B cell (primary cell): ENCODE data around the gene RALGAPB. TPM values are rescaled to one million over a fixed set of nuclear protein-coding genes. Genes with fewer than 3 reads are reported as not detected.

Experiments
- ATAC-seq: fragments of 200-7000 bp; cut with Tn5 transposase; one replicate; pipeline ENCODE4 v1.10.0; 2021; ENCODE audit warnings: low read depth, mild to moderate bottlenecking, moderate number of reproducible peaks, moderate library complexity
- CTCF ChIA-PET: fragments of 350-600 bp; sonication (Branson Sonifier 250); formaldehyde crosslinking; loops from one replicate; lab custom pipeline; 2021; ENCODE audit warnings: antibody characterized with exemption, inconsistent platforms; lab: Charles Lee
- POLR2A ChIA-PET: fragments of 350-600 bp; sonication (Branson Sonifier 250); formaldehyde crosslinking; loops from one replicate; lab custom pipeline; 2021; ENCODE audit warnings: antibody characterized with exemption; lab: Charles Lee
- DNase-seq: peaks from one replicate; pipeline ENCODE4 v3.0.0; 2013
- H2AFZ ChIP-seq: 2 replicates; pipeline ENCODE4 v1.6.1; 2012; ENCODE audit warnings: mild to moderate bottlenecking, low read depth, low read length; ENCODE audit not compliant: insufficient read depth, poor library complexity, severe bottlenecking
- H3K27ac ChIP-seq, 2 donors: 1 replicate in 1 of 2; 2 replicates in 1 of 2; pipeline ENCODE4 v1.5.1; 2012 to 2013; ENCODE audit warnings: low read length in 2 of 2, mild to moderate bottlenecking in 2 of 2, moderate library complexity in 1 of 2
- H3K27me3 ChIP-seq, 4 experiments: fragments of 200-600 bp in 1 of 4; sonication (generic) in 1 of 4; replicated peaks in 1 of 4; 1 replicate in 2 of 4; 2 replicates in 2 of 4; pipeline versions ENCODE4 v1.6.1 to v1.7.0; 2013 to 2016; ENCODE audit warnings: low read length in 3 of 4, mild to moderate bottlenecking in 2 of 4, mixed read lengths in 1 of 4, moderate library complexity in 1 of 4; ENCODE audit not compliant: insufficient read depth in 4 of 4, control insufficient read depth in 3 of 4; ENCODE audit errors: control extremely low read depth in 1 of 4
- H3K36me3 ChIP-seq, 2 experiments: replicated peaks in 1 of 2; 1 replicate in 1 of 2; 2 replicates in 1 of 2; pipeline versions ENCODE4 v1.6.1 to v1.7.1; 2013; ENCODE audit warnings: low read length in 1 of 2; ENCODE audit not compliant: insufficient read depth in 2 of 2, control insufficient read depth in 1 of 2; ENCODE audit errors: control extremely low read depth in 1 of 2, extremely low read depth in 1 of 2
- H3K4me1 ChIP-seq, 2 donors: fragments of 200-600 bp in 1 of 2; sonication (generic) in 1 of 2; 1 replicate in 1 of 2; 2 replicates in 1 of 2; pipeline versions ENCODE4 v1.5.1 to v1.6.1; 2013 to 2017; ENCODE audit warnings: low read length in 2 of 2; ENCODE audit not compliant: control insufficient read depth in 2 of 2, insufficient read depth in 2 of 2
- H3K4me2 ChIP-seq: replicated peaks from 2 replicates; pipeline ENCODE3; 2012; ENCODE audit warnings: mild to moderate bottlenecking, low read depth, low read length; ENCODE audit not compliant: poor library complexity, severe bottlenecking
- H3K4me3 ChIP-seq, 5 experiments: fragments of 200-600 bp in 1 of 5; sonication (generic) in 1 of 5; 1 replicate in 3 of 5; 2 replicates in 2 of 5; pipeline versions ENCODE4 v1.5.1 to v1.7.0; 2011 to 2016; ENCODE audit warnings: low read length in 4 of 5, mild to moderate bottlenecking in 4 of 5, low read depth in 2 of 5, control low read depth in 1 of 5, moderate library complexity in 1 of 5; ENCODE audit not compliant: insufficient read depth in 1 of 5; ENCODE audit errors: control extremely low read depth in 1 of 5, extremely low read depth in 1 of 5
- H3K79me2 ChIP-seq: fragments of 200-600 bp; sonication (generic); one replicate; pipeline ENCODE4 v1.6.0; 2016; ENCODE audit warnings: low read length; ENCODE audit not compliant: control insufficient read depth, insufficient read depth
- H3K9ac ChIP-seq: fragments of 200-600 bp; sonication (generic); 2 replicates; pipeline ENCODE4 v1.6.1; 2017; ENCODE audit warnings: mild to moderate bottlenecking, low read length, moderate library complexity
- H3K9me3 ChIP-seq, 3 donors: one replicate each; pipeline versions ENCODE4 v1.6.1 to v1.7.1; 2013; ENCODE audit warnings: low read length in 2 of 3; ENCODE audit not compliant: control insufficient read depth in 2 of 3, insufficient read depth in 1 of 3; ENCODE audit errors: control extremely low read depth in 1 of 3
- H4K20me1 ChIP-seq: 2 replicates; pipeline ENCODE4 v1.6.0; 2012; ENCODE audit warnings: mild to moderate bottlenecking, low read length; ENCODE audit not compliant: insufficient read depth, control insufficient read depth, poor library complexity, severe bottlenecking
- H3K27ac Mint-ChIP-seq: one replicate; pipeline ENCODE4 v1.8.0; 2021; ENCODE audit warnings: mixed read lengths
- H3K27me3 Mint-ChIP-seq: one replicate; pipeline ENCODE4 v1.8.0; 2021; ENCODE audit warnings: mixed read lengths
- H3K4me1 Mint-ChIP-seq: one replicate; pipeline ENCODE4 v1.8.0; 2021; ENCODE audit warnings: mixed read lengths
- H3K4me3 Mint-ChIP-seq: one replicate; pipeline ENCODE4 v1.8.0; 2021; ENCODE audit warnings: mixed read lengths
- H3K9me3 Mint-ChIP-seq: one replicate; pipeline ENCODE4 v1.8.0; 2022; ENCODE audit warnings: mixed read lengths; ENCODE audit not compliant: insufficient read depth
- EZH2 ChIP-seq: IDR thresholded peaks from 2 replicates; pipeline ENCODE4 v1.6.1; 2012; ENCODE audit warnings: borderline replicate concordance, low read depth, mild to moderate bottlenecking, moderate library complexity, low read length; ENCODE audit not compliant: insufficient read depth, poor library complexity, severe bottlenecking
- WGBS: methylation state at CpG from one replicate; pipeline ENCODE4 v1.1.5; 2013; ENCODE audit warnings: missing lambda C conversion rate; ENCODE audit not compliant: insufficient coverage; 5-methylcytosine and 5-hydroxymethylcytosine counted together
- intact Hi-C: fragments of 100-400 bp; cut with micrococcal nuclease; formaldehyde crosslinking; loops from one replicate; pipeline ENCODE4 v1.10.0; 2022
- polyA plus RNA-seq: library from polyadenylated mRNA; depleted of rRNA; stranded (reverse); fragments of >200 nt; gene quantifications from 2 replicates; pipeline ENCODE4 v1.2.3, GENCODE V29; 2012
- total RNA-seq, 2 donors: library from RNA; stranded (reverse); fragments of 120-200 nt in 1 of 2; gene quantifications; 1 replicate in 1 of 2; 2 replicates in 1 of 2; pipeline versions ENCODE4 v1.2.3 to v1.2.4, GENCODE V29; 2013 to 2022
- TF ChIP-seq, protein P1 (sequence below): fragments of 200-600 bp; IDR thresholded peaks from one replicate; pipeline ENCODE4 v1.8.0; 2022; ENCODE audit warnings: antibody characterized with exemption, mild to moderate bottlenecking

The RALGAPB gene
- total and polyA plus RNA-seq, 2 donors (not counting 1 experiment from before 2014, with no cell fraction given) = 15.0 to 58.3 TPM

GRCh38 chr20:38589967-38590675 is 117.5 kb downstream of the RALGAPB start:
- H3K9me3 Mint-ChIP-seq = no peaks in the 10 kb centered on the region
- CTCF ChIA-PET = no interaction called here
- H3K27ac Mint-ChIP-seq = no peak overlapping the region
- POLR2A ChIA-PET = no interaction called here
- no peaks in the 10 kb centered on the region for H3K4me1 Mint-ChIP-seq
- WGBS = 89% methylated on average over 2 of the region's 3 CpGs
- TF ChIP-seq EZH2 = no peak
- TF ChIP-seq, protein P1, sequence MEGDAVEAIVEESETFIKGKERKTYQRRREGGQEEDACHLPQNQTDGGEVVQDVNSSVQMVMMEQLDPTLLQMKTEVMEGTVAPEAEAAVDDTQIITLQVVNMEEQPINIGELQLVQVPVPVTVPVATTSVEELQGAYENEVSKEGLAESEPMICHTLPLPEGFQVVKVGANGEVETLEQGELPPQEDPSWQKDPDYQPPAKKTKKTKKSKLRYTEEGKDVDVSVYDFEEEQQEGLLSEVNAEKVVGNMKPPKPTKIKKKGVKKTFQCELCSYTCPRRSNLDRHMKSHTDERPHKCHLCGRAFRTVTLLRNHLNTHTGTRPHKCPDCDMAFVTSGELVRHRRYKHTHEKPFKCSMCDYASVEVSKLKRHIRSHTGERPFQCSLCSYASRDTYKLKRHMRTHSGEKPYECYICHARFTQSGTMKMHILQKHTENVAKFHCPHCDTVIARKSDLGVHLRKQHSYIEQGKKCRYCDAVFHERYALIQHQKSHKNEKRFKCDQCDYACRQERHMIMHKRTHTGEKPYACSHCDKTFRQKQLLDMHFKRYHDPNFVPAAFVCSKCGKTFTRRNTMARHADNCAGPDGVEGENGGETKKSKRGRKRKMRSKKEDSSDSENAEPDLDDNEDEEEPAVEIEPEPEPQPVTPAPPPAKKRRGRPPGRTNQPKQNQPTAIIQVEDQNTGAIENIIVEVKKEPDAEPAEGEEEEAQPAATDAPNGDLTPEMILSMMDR = no peak
- Histone ChIP-seq H3K9ac (no peak overlapping the region), H3K79me2 (no peaks in the 10 kb centered on the region), H3K36me3 (no peaks in the 10 kb centered on the region), H3K27ac (no peak overlapping the region), H3K4me3 (no peak overlapping the region), H4K20me1 (no peaks in the 10 kb centered on the region), H2AFZ (no peak overlapping the region), H3K27me3 (peaks cover 0 to 15% (median 2%) of the 10 kb centered on the region in 4 experiments), H3K9me3 (no peaks in the 10 kb centered on the region), H3K4me2 (no peak overlapping the region), H3K4me1 (no peaks in the 10 kb centered on the region)
- intact Hi-C loops = no loop called here
- H3K27me3 Mint-ChIP-seq = peaks cover 10% of the 10 kb centered on the region
- H3K4me3 Mint-ChIP-seq = no peak overlapping the region
- DNase-seq (no peak), ATAC-seq (no peak)

GRCh38 chr20:38590676-38591473 is 118.2 kb downstream of the RALGAPB start:
- Histone ChIP-seq H3K9me3 (no peaks in the 10 kb centered on the region), H2AFZ (no peak overlapping the region), H3K36me3 (no peaks in the 10 kb centered on the region), H3K9ac (no peak overlapping the region), H3K4me2 (no peak overlapping the region), H4K20me1 (no peaks in the 10 kb centered on the region), H3K4me3 (no peak overlapping the region), H3K4me1 (no peaks in the 10 kb centered on the region), H3K27ac (no peak overlapping the region), H3K27me3 (peaks cover 0 to 10% (median 2%) of the 10 kb centered on the region in 4 experiments), H3K79me2 (no peaks in the 10 kb centered on the region)
- H3K27ac Mint-ChIP-seq = no peak overlapping the region
- whole genome bisulfite sequencing = 79% methylated on average over 12 of the region's 18 CpGs
- no peak for ATAC-seq
- ChIA-PET CTCF (no interaction called here), POLR2A (no interaction called here)
- intact Hi-C loops = no loop called here
- DNase-seq = no peak
- TF ChIP-seq EZH2 = no peak
- H3K4me1 Mint-ChIP-seq = no peaks in the 10 kb centered on the region
- no peak overlapping the region for H3K4me3 Mint-ChIP-seq
- peaks cover 9% of the 10 kb centered on the region for H3K27me3 Mint-ChIP-seq
- H3K9me3 Mint-ChIP-seq = no peaks in the 10 kb centered on the region
